Astrocyte of the spinal cord (primary cell): ENCODE results near the gene UBN1.

ENCODE experiments used
- DNase-seq: peaks from one replicate; pipeline ENCODE4 v3.0.0; 2011; ENCODE audit warnings: low read depth, low spot score
- H3K4me3 ChIP-seq: 2 replicates; pipeline ENCODE4 v1.5.1; 2011; ENCODE audit warnings: low read depth, mild to moderate bottlenecking, low read length, moderate library complexity
- in situ Hi-C: cut with HindIII; loops from 2 replicates; pipeline ENCODE4 v1.10.0; 2017; ENCODE audit warnings: low sequenced_read_pairs
- TF ChIP-seq, protein P1 (sequence below): IDR thresholded peaks from 2 replicates; pipeline ENCODE4 v1.5.1; 2012; ENCODE audit warnings: low read depth, mild to moderate bottlenecking, low read length, inconsistent platforms

UBN1 gene

DNA sequence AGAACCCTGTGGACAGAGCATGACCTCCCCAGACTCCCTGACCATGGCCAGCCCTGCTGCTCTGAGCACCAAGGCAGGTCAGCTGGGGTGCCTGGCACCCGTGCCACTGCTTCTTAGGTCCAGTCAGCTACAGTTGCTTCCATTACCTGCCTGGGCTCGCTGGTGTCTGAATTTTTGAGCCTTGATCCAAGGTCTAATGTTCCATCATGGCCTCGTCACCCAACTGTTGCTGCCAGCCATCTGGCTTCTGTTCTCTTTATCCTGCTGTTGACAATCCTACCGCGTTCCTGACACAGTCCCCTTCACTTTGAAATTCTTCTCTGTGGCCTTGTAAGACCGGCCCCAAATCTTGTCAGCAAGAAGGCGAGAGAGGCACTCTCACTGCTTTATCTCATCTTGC is 16.9 kb upstream of the UBN1 start:
- TF ChIP-seq, protein P1, sequence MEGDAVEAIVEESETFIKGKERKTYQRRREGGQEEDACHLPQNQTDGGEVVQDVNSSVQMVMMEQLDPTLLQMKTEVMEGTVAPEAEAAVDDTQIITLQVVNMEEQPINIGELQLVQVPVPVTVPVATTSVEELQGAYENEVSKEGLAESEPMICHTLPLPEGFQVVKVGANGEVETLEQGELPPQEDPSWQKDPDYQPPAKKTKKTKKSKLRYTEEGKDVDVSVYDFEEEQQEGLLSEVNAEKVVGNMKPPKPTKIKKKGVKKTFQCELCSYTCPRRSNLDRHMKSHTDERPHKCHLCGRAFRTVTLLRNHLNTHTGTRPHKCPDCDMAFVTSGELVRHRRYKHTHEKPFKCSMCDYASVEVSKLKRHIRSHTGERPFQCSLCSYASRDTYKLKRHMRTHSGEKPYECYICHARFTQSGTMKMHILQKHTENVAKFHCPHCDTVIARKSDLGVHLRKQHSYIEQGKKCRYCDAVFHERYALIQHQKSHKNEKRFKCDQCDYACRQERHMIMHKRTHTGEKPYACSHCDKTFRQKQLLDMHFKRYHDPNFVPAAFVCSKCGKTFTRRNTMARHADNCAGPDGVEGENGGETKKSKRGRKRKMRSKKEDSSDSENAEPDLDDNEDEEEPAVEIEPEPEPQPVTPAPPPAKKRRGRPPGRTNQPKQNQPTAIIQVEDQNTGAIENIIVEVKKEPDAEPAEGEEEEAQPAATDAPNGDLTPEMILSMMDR, result no peak
- DNase-seq, result no peak
- in situ Hi-C loops, result no loop called here
- H3K4me3 ChIP-seq, result no peak overlapping the region

DNA sequence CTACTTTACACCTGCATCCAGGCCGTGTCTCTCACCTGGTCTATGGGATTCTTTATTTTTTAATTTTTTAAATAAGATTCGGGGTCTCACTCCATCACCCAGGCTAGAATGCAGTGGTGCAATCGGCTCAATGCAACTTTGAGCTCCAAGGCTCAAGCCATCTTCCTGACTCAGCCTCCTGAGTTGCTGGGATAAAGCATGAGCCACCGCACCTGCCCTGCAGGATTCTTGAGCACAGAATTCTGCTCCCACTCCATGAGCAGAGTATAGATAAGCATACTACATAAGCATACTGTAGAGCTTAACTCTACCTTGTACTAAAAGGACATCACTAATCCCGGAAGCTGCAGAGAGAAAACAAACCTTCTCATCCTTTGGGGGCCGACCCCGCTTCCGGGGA is 15.7 kb upstream of the UBN1 start:
- H3K4me3 ChIP-seq, result no peak overlapping the region
- TF ChIP-seq, protein P1, result no peak
- no peak for DNase-seq
- in situ Hi-C loops, result no loop called here

DNA sequence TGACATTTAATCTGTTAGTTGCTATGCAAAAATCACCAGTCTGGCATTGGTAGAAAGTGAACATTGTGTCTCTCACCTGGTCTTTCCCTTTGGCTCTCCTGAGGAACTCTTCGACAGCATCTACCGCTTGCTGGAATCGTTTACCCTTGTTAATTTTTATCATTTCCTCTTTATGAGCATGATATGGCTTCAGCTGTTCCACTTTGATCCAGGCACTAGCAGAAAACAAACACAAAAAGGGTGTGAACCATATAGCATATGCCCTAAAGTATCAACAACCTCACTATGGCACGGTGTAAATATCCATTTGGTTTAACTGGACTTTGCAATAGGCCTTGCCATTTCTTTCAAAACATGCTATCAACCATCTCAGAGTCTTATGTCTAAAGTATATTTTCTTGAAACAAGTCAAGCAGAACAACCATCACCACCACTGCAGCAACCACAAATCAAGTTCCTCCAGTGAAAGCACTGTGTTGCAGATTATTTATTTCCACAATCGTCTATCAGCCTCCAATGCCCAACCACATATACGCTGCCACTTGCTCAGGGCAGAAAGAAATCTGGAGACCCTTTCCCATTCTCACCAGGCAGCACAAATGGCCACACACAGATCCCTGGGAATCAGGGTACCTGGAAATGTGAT is 14.5 kb upstream of the UBN1 start:
- TF ChIP-seq, protein P1, result no peak
- in situ Hi-C loops, result no loop called here
- H3K4me3 ChIP-seq, result no peak overlapping the region
- no peak for DNase-seq

DNA sequence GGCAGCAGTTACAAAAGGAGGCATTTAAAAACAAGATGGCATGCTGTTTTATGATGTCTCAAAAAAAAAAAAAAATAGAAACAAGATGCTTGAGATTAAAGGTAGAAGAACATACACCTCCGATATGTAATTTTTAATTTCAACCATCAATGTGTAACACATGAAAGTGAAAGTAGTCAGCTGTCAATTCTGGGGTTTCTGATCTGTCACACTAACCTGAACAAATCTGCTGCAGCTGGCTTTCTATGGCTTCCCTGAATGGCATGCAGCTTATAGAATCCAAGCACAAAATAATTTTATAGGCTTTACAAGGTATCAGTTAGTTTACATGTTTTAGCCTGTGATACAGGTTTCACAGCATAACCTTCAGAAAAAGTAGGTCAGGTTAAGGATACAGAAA is 13.7 kb upstream of the UBN1 start:
- DNase-seq, result no peak
- TF ChIP-seq, protein P1, result no peak
- H3K4me3 ChIP-seq, result no peak overlapping the region
- in situ Hi-C loops, result no loop called here

DNA sequence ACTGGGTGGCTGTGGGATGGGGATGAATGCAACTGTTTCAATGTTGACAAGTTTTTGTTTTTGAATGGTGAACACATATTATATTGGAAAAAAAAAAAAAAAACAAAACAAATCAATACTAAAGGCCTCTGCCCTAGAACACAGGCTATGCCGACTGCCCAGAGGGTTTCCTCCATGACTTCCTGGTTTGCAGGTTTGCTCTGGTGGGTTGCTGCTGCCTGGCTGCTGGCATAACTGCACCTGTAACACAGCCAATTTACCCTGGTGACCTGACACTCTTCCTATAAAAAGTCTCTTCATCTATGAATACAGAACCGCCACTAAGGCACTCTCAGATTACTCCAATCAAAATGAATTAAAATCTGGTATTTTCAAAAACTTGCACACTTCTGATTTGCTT is 10.6 kb upstream of the UBN1 start:
- DNase-seq, result no peak
- H3K4me3 ChIP-seq, result no peak overlapping the region
- TF ChIP-seq, protein P1, result no peak
- in situ Hi-C loops, result no loop called here

DNA sequence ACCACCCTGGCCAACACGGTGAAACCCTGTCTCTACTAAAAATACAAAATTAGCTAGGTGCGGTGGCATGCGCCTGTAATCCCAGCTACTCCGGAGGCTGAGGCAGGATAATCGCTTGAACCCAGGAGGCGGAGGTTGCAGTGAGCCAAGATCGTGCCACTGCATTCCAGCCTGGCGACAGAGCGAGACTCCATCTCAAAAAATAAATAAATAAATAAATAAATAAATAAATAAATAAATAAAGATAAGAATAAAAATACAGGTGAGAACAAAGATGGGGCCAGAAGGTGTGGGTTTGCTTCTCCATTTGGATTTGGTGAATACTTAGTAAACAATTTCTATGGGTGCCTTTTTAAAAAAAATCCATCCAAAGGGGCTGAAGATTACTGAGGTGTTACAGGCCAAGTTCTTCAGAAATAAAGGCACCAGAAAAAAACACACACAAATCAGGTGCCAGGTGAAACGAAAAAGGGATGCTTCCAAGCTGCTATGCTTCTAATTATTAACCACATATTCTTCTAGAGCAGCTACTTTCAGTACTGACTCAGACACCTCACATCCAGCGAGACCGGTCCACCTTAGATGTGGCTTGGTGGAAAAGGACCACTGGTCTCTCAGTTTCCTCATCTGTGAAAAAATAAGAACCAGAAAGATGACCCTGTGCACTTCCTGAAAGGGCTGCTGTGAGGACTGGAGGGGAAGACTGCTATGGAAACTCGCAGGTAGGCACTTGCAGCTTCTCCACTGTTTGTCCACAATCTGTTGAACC is 9.4 kb upstream of the UBN1 start:
- TF ChIP-seq, protein P1, result no peak
- in situ Hi-C loops, result no loop called here
- DNase-seq, result no peak
- H3K4me3 ChIP-seq, result no peak overlapping the region
